ENCODE measurements around the gene SEL1L.
"Not testable (repeated sequence)": the region's sequence is repeated elsewhere in the genome, so short reads cannot be mapped to it uniquely, and the experiment has no call there.

Gene SEL1L
- total RNA-seq, result 177 to 549 (median 352) reads per million in 18 experiments

- peak; percentile 100 for DNase-seq
Observed at GRCh38 chr14:81533536-81534343, at the start of gene SEL1L. Gene SEL1L (minus strand): TSS chr14:81533853. CDS start chr14:81533744, 109 bp downstream.

- DNase-seq, result no peak
Observed at GRCh38 chr14:81582420-81582819, 48.8 kb upstream of the SEL1L start.

GRCh38 chr14:81579115-81579514, 45.5 kb upstream of the SEL1L start:
- no peak for DNase-seq

GRCh38 chr14:81571437-81571836, 37.8 kb upstream of the SEL1L start:
- no peak for DNase-seq

GRCh38 chr14:81567302-81567701, 33.6 kb upstream of the SEL1L start:
- DNase-seq, result no peak

GRCh38 chr14:81565441-81566290, 32.0 kb upstream of the SEL1L start:
- DNase-seq, result peak; percentile 19 to 38

- no peak for DNase-seq
Observed at GRCh38 chr14:81562818-81563217, 29.2 kb upstream of the SEL1L start.

GRCh38 chr14:81561084-81561775, 27.6 kb upstream of the SEL1L start:
- DNase-seq, result no peak

GRCh38 chr14:81559385-81559784, 25.7 kb upstream of the SEL1L start:
- DNase-seq, result peak; percentile 2 to 5

GRCh38 chr14:81557146-81557545, 23.5 kb upstream of the SEL1L start:
- DNase-seq, result no peak

- no peak for DNase-seq
Observed at GRCh38 chr14:81555684-81556083, 22.0 kb upstream of the SEL1L start.

GRCh38 chr14:81555051-81555450, 21.4 kb upstream of the SEL1L start:
- no peak for DNase-seq

- no peak for DNase-seq
Observed at GRCh38 chr14:81551471-81551870, 17.8 kb upstream of the SEL1L start.

- no peak for DNase-seq
Observed at GRCh38 chr14:81550001-81550637, 16.5 kb upstream of the SEL1L start.

GRCh38 chr14:81541206-81541605, 7.6 kb upstream of the SEL1L start:
- not testable (repeated sequence) for DNase-seq

GRCh38 chr14:81537193-81537592, 3.5 kb upstream of the SEL1L start:
- DNase-seq, result no peak

GRCh38 chr14:81536241-81536771, 2.7 kb upstream of the SEL1L start:
- DNase-seq, result no peak

- peak; percentile 40 to 49 for DNase-seq
Observed at GRCh38 chr14:81535396-81536164, 1.9 kb upstream of the SEL1L start.

- no peak for DNase-seq
Observed at GRCh38 chr14:81534510-81535074, 939 bp upstream of the SEL1L start.

GRCh38 chr14:81533212-81533535, 479 bp downstream of the SEL1L start:
- peak in 1 of 2 donors; percentile 34 for DNase-seq

- DNase-seq, result no peak
Observed at GRCh38 chr14:81529391-81529790, 4.3 kb downstream of the SEL1L start.

Data from inflammatory macrophage (primary cell).